GM19395 (cell line): ENCODE data around the gene STOML1.
"Not testable (repeated sequence)": the region's sequence is repeated elsewhere in the genome, so short reads cannot be mapped to it uniquely, and the experiment has no call there.

Source experiments
- ATAC-seq: cut with Tn5 transposase; IDR thresholded peaks from one replicate; pipeline ENCODE4 v1.9.1; 2021; ENCODE audit warnings: mild to moderate bottlenecking, moderate library complexity; ENCODE audit not compliant: unreplicated experiment

Gene STOML1

GRCh38 chr15:73965758-73966113 lies 26.4 kb downstream of the STOML1 start:
- ATAC-seq: peak; percentile 71

DNA sequence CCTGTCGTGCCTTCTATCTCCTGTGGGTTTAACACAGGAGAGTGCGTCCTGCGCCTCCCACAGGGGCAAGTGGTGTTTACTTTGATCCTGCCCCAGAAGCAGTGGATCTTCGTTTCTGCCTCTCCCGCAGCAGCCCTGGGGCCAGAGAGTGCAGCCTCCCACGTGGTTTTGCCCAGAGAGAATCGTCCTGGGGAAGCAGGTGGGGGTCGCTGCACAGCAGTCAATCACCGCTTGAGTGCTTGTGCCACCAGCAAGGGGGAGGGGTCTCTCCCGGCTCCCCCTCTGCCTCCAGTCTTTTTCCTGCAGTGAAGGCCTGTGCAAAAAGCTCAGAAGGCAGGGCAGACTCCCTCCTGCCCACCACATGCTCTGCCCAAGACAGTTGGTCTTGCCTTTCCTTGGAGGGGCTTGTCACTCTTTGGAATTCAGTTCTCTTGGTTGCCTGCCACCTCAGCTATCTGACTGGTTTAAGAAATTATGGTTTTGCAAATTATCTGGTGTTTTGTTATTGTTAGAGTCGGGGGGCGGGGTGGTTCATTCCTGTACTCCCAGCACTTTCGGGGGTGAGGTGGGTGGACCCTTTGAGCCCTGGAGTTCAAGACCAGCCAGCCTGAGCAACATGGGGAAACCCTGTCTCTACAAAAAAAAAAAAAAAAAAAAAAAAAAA lies 26.9 kb downstream of the STOML1 start:
- peak; percentile 43 for ATAC-seq

DNA sequence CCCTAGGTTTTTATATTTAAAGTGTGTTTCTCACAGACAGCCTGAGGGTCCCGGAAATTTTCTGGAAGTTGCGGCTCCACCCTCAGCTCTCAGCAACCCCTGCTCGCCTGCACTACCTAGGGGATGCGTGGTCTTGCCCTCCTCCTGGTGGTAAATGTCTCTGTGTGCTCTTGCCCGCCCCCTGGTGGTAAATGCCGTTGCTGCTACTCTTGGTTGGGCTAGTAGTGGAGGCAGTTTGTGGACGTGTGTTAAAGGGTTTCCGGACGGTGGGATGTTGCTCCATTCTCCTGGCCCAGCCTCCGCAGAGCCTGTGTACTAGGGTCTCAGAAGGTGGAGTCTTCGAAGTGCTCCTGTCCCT lies 27.4 kb downstream of the STOML1 start:
- ATAC-seq: peak; percentile 58

DNA sequence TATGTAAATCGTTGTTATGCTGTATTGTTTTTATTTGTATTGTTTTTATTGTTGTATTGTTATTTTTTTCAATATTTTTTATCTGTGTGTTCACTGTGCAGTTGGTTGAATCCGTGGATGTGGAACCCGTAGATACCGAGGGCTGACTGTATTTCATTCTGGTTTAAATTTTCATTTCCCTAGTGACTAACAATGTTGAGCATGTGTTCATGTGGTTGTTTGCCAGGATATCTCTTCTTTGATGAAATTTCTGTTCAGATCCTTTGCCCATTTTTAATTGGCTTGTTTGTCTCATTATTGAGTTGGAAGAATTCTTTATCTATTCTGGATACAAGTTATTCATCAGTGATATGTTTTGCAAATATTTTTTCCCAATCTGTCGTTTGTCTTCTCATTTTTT lies 29.7 kb downstream of the STOML1 start:
- no peak for ATAC-seq

GRCh38 chr15:73960472-73961070 lies 31.5 kb downstream of the STOML1 start:
- ATAC-seq: not testable (repeated sequence)

DNA sequence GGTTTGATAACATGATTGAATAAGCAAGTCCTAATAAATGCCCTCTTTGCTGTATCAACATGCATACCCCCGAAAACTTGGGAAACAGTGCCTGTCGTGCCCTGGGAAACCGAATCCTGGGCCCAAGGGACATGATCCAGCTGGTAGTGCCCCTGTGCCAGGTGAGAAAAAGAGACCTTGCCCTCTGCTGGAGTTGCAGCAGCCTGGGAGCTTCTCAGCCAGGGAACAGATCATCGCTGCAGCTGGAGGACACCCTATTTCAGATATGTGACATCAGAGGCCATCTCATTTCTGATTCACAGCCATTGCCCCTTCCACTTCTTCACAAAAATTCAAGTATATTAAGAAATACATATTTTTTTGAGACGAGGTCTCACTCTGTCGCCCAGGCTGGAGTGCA lies 32.3 kb downstream of the STOML1 start:
- ATAC-seq: no peak

DNA sequence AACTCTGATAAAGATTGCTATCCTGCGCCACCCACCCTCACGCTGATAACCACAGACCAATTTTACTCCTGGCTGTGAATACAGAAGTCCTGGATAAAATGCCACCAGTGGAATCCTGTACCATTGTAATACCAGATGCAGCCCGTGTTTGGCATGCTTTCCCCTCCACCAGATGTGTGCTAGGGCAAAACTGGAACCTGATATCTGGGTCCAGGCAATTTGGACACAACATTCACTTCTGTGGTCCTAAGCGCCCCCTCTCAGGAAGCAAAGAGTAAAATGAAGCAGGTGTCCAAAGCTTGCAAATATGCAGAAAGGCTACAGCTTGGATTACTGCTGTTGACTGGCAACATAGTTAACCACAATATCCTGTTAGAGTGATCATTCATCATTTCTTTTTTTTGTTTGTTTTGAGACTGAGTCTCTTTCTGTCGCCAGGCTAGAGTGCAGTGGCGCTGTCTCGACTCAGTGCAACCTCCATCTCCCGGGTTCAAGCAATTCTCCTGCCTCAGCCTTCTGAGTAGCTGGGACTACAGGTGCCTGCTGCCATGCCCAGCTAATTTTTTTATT lies 33.0 kb downstream of the STOML1 start:
- ATAC-seq: no peak

DNA sequence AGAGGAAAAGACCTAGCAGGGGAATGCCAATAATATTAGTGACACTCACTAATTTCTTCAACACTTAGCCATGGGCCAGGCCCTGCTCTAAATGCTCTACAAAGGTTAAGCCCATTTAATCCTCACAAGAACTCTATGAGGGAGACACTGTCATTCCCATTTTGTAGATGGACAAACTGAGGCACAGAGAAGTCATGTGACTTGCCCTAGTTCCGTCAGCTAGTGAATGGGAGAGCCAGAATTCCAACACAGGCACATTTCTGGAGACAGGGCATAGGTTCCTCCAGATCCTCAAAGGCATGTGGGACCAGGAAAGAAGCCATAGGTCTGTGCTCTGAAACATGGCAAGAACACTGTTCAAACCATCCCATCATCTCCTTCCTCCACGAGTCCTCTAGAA lies 34.3 kb downstream of the STOML1 start:
- ATAC-seq: no peak

GRCh38 chr15:73957276-73957675 lies 34.8 kb downstream of the STOML1 start:
- no peak for ATAC-seq

DNA sequence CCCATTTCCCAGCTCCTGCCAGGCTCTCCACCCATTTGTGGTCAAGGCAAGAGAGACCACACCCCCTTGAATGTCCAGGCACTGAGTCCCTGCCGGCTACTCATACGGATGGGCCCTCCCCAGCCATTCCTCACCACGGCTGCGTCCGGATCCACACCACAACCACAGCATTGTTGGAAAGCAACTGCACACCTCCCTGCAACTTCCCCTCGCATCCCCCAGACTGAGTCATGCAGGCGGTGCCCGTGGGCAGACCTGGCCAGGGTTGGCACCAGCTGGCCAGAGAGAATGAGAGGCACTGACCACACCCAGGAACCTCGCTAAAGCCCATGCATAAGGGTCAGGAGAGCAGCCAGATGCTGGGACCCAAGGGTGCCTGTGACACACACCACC lies 35.4 kb downstream of the STOML1 start:
- ATAC-seq: no peak

DNA sequence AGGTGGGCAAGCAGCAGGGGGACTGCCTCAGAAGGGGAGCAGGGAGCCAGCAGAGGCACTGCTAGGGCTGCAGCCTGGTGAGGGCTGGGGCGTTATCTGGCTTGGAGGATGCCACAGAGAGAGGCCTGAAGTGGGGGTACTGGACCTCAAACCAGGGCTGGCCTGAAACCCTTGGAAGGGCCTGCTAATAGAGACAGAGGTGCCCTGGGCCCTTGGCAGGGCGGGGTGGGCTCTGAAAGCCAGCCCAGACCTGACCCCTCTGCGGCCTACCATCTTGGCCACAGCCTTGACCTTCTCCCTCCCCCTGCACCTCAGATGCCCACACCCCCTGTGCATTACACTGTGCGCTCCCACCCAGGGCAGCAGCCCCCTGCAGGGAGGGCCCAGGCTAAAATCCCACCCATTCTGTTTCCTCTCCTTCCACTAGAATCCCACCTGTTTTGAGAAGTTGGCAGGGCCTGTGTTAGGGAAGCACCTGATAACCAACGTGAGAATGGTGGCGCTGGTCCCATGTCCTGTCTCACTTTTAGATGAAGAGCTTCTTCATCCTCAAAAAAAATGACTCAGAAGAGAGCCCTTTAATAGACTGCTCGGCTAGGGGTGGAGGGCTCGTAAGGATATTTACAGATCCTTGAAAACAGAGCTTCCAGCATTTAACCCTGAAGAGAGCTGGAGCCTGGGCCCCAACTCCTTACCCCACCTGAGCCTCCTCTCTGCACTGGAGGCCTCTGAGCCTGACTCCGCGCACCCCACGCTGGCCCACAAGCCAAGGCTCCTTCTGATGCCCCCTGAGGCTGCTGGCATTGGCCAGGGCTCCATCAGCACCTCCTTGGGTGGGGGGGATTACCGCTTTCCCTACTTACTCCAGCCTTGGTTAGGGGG lies 36.0 kb downstream of the STOML1 start:
- ATAC-seq: no peak

- ATAC-seq: no peak
These were observed 36.8 kb downstream of the STOML1 start for GRCh38 chr15:73955326-73955725.

DNA sequence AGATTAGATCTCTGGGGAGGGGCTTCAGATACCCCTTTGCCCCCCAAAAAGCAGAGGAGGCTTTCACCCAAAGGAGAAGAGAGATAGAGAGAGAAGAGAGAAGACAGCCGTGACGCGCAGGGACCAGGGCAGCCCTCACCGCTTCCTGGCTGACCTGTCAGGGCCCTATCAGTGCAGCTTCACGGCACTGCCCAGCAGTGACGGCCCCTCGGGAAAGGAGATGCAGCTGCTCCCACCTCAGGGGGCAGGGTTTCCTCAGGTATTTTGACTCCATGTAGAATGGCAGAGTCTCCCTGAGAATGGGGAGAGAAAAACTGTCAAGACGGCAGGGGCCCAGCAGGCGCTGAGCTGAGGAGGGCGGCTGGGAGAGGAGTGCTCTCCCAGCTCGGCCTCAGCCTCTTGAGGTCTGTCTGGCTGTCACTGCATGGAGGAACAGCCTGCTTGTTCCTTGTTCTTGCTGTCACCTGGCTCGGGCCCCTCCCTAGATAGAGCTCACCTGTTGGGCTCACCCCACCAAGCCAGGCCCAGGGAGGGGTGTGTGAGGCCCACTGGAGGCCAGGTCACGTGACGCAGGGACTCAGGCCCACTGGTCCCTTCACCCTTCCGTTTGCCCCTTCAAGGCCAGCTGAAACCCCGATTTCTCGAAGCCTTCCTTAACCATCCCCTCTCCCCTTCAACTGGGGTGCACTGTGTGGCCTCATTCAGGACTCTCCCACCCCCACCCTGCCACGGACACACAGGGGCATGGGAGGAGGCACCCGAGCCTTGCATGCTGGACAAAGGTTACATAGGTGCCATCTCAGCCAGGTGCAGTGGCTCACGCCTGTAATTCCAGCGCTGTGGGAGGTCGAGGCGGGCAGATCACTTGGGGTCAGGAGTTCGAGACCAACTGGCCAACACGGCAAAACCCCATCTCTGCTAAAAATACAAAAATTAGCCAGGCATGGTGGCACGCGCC lies 37.6 kb downstream of the STOML1 start:
- no peak for ATAC-seq

GRCh38 chr15:73952913-73953750 lies 39.0 kb downstream of the STOML1 start:
- ATAC-seq: no peak

DNA sequence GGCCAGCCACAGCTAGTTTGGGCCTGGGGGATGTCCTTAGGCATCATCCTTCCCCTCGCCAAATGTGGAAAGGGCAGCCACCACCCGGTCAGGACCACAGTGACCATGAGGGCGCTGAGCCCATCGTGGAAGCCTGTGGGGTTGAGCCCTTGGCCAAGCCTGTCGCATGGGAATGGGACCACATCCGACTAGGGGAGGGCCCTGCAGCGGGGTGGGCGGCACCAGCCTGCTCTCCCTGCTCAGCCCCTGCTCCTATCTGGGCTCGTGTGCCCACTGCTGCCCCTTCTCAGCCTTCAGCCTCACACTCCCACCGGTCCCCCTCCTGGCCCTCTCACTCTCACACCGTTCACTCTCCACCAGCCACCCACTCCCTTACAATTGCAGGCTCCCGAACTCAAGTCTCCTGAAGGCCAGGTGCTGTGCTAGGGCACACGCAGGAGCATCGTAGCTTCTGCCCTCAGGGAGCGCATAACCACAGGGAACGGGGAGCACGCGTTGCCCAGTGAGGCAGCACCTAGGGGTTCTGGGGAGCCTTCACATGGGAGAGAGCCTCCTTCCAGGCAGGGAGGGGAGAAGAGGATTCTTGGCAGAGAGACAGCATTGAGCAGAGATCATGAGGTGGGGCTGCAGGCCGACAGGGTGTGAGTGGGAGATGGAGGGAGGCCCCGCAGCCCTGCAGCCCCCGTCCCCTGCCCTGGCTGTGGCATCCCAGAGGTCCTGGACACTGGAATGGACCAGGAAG lies 39.8 kb downstream of the STOML1 start:
- no peak for ATAC-seq

GRCh38 chr15:73951601-73952000 lies 40.5 kb downstream of the STOML1 start:
- no peak for ATAC-seq

GRCh38 chr15:73950831-73951561 lies 41.1 kb downstream of the STOML1 start:
- ATAC-seq: peak; percentile 68

GRCh38 chr15:73950479-73950830 lies 41.6 kb downstream of the STOML1 start:
- no peak for ATAC-seq
